ENCODE measurements around the gene QRSL1. TPM values are rescaled to one million over a fixed set of nuclear protein-coding genes. Genes with fewer than 3 reads are reported as not detected.

QRSL1 gene
- polyA plus RNA-seq, 3 donors = 15.7 to 19.1 (median 18.2) TPM

Other genes with a start within 250 kb of the QRSL1 start
- gene RTN4IP1, start 80 bp upstream of the QRSL1 start, polyA plus RNA-seq (ENCODE audit: insufficient read length in 3 of 3) = 10 to 100 TPM in 2 of 3 donors, 1 to 10 TPM in 1; 9.9 to 13.6 (median 10.3) TPM